ENCODE measurements around the gene PDE6G.

PDE6G gene

GRCh38 chr17:81656835-81657234, 493 bp upstream of the PDE6G start:
- DNase-seq: no peak

DNA sequence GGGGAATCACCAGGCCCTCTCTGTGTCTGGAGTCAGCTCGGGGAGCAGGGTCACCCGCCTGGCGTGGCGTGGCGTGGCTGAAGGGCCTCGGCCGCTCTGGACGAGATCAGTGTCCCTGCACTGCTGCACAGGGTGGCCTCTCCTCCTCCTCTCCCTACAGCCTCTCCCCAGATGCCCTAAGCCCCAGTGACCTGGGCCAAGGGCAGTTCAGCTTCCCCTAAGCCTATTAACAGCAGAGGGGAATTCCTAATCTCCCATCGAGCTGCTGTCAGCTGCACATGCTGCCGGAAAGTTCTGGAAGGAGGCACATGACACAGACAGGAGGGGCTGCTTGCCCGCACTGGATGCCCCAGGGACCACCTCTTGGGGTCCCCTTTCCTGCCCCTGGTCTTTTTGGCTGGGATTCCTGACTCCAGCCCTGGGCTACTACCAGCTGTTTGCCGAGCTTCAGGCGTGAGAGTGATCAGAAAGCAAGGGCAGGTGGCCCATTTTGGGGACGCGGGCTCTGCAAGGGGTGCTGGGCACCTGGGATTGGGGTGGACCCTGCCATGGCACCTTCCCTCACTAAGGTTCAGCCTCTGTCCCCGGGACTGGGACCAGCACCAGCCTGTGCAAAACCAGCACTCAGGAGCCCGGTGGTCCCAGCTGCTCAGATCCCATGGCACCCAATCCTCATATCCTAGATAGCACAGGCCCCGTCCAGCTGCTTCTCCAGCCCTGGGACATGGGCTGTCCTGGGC, 794 bp downstream of the PDE6G start:
- DNase-seq: no peak

GRCh38 chr17:81652906-81653771, 3.2 kb downstream of the PDE6G start:
- DNase-seq: no peak

- peak in 1 of 2 experiments; percentile 30 for DNase-seq
Observed at GRCh38 chr17:81651692-81652091, 4.7 kb downstream of the PDE6G start.

- DNase-seq: no peak
Observed at GRCh38 chr17:81650951-81651350, 5.4 kb downstream of the PDE6G start.

GRCh38 chr17:81648707-81649085, 7.6 kb downstream of the PDE6G start:
- no peak for DNase-seq

DNA sequence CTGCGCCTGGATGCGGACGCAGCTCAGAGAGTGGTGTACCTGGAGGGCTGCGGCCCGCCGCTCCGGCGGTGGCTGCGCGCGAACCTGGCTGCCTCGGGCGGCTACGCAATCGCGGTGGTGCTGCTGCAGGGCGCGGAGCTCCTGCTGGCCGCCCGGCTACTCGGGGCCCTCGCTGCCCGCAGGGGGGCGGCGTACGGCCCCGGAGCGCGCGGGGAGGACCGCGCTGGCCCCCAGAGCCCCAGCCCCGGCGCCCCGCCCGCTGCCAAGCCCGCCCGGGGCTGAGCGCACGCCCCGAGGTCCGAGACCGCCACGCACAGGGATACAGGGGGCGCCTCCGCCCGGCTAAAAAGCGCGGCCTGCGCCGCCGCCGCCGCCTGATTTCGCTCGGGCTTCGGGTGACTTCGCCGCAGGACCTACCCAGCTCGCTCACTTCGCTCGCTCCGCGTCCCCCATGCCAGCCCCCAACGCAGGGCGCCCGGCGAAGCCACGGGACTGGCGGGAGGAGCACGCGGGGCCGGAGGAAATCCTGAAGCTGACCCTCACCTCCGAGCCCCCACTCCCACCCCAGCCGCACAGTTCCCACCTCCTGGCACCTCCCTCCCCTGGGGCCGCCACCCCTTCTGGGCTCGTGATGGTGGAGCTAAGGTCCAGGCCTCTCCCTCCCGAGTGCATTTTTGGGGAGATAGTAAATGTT, 8.2 kb downstream of the PDE6G start:
- DNase-seq: no peak

DNA sequence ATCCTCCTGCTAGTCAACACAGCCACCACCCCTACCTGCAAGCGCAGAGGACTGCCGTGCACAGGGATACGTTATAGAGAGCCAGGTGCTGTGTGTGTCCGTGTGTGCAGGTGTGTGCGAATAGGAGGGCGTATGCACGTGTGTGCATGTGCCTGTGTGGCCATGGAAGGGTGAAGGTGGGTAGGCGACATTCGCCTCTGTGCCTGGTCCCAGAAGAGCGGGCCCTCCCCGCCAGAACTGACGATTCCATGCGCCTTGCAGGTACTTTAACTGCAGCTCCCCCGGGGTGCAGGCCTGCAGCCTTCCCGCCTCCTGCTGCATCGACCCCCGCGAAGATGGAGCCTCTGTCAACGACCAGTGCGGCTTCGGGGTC, 8.7 kb downstream of the PDE6G start:
- no peak for DNase-seq

- no peak for DNase-seq
Observed at GRCh38 chr17:81646869-81647600, 9.3 kb downstream of the PDE6G start.

GRCh38 chr17:81644976-81645952, 11.1 kb downstream of the PDE6G start:
- no peak for DNase-seq

- DNase-seq: no peak
Observed at GRCh38 chr17:81644496-81644895, 11.8 kb downstream of the PDE6G start.

- no peak for DNase-seq
Observed at GRCh38 chr17:81641825-81642489, 14.4 kb downstream of the PDE6G start.

DNA sequence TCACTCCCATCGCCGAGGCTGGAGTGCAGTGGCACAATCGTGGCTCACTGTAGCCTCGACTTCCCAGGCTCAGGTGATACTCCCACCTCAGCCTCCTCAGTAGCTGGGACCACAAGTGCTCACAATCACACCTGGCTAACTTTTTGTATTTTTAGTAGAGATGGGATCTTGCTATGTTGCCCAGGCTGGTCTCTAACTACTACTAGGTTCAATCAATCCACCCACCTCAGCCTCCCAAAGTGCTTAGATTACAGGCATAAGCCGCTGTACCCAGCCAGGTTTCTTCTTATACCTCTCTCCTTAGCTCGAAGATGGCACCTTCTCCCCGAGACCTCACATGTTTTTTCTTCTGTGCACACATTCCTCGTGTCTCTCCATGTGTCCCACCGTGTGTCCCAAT, 16.3 kb downstream of the PDE6G start:
- DNase-seq: no peak

- no peak for DNase-seq
Observed at GRCh38 chr17:81638683-81639082, 17.7 kb downstream of the PDE6G start.

DNA sequence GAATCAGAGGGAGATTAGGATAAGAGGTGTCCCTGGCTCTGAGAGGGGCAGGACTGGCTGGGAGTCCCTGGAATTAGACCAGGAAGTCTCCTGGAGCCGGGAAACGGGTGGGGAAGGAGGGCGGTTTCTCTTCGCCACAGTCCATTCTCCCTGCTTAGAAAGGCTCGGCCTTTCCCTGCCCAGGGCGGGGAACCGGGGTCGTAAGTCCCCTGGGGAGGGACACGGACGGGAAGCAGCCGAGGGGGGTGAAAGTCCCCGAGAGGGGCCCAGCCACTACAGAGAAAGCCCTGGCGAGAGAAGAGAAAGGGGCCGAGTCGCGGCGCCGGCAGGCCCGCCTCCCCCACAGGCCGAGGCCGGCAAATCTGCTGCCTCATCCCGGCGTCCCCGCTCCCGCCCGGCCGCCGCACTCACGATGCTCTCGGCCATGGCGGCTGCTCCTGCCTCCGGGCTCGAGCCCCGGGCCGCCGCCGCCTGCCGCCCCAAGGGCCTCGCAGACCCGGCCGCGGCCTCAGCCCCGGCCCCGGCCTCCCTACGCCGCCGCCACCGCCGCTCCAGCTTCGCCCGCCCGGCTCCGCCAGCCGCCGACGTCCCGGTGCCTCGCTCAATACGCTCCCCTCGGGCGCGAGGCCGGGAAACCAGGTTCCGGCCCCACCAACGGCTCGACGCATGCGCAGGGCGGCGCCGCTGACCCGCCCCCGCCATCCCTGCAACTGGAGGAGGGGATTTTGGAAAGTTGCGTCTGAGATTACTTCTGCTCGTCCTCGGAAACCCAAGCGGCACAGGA, 19.6 kb downstream of the PDE6G start, which contains the start of the genes NPLOC4 and TSPAN10:
NPLOC4 (minus strand) TSS at position 608 of the 784 bp plus-strand sequence; CDS start at position 426, 182 bp downstream.
TSPAN10 (plus strand) TSS at position 692 of the 784 bp plus-strand sequence. CDS start 5,217 bp downstream, outside the sequence.
- peak; percentile 52 to 93 for DNase-seq

GRCh38 chr17:81635973-81636504, 20.3 kb downstream of the PDE6G start:
- no peak for DNase-seq

DNA sequence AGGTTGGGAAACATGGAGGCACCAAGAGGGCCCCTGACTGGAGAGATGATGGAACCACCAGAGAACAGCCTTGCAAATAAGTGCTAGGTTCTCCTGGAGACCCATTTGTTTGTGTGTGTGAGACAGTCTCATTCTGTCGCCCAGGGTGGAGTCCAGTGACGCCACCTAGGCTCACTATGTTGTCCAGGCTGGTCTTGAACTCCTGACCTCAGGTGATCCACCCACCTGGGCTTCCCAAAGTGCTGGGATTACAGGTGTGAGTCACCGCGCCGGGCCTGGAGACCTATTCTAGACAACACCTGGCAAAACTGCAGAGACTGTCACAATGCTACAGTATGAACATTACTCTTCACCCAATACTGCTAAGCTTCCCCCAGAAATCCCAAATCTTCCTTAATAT, 20.9 kb downstream of the PDE6G start:
- no peak for DNase-seq

DNA sequence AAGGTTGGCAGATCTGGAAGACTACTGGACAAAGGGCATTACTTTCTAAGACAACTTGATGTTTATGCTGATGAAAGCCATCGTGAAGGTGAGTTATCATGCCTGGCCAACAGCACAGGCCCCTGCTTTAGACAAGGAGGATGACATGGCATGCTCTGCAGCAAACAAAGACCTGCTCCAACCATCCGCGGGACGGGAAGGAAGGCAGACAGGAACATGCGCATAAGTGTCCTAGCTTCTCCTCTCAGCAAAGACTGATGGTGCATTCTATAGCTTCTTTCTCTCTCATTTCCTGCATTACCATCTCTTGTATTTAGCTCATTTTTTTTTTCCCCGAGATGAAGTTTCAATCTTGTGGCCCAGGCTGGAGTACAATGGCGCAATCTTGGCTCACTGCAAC, 24.9 kb downstream of the PDE6G start:
- DNase-seq: no peak

DNA sequence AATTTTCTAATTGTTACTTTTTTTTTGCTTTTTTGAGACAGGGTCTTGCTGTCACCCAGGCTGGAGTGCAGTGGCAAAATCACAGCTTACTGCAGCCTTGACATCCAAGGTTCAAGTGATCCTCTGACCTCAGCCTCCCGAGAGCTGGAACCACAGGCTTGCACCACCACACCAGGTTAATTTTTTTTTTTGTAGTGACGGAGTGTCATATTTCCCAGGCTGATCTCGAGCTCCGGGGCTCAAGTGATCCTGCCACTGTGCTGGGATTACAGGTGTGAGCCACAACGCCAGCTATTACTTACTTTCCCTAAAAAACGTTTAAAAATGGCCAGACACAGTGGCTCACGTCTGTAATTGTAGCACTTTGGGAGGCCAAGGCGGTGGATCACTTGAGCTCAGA, 26.1 kb downstream of the PDE6G start:
- no peak for DNase-seq

All from NCI-H446 (cell line).